GM19372 (cell line): Measurements from ENCODE around the gene BMAL2.

Experiments used
- ATAC-seq: cut with Tn5 transposase; IDR thresholded peaks from one replicate; pipeline ENCODE4 v1.9.1; 2021; ENCODE audit warnings: mild to moderate bottlenecking, low read depth, moderate library complexity; ENCODE audit not compliant: unreplicated experiment

The BMAL2 gene

DNA sequence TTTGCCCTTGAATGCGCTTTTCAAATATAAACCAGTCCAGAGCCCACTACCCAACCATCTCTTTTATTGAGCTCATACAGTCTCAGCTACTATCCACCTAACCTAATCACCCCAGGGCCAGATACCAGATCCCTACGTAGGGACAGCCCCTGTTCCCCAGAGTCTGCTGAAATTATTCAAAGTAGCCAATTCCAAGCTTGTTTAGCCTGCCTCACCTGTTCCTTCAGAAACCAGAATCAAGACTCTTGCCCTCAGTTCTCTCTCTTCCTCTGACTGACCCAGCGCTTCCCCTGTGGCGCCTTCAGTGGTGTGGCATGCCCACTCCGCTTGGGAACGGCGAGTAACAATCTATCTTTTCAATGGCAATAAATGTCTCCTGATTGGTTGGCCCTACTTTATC lies 18.8 kb downstream of the BMAL2 start:
- ATAC-seq = no peak

DNA sequence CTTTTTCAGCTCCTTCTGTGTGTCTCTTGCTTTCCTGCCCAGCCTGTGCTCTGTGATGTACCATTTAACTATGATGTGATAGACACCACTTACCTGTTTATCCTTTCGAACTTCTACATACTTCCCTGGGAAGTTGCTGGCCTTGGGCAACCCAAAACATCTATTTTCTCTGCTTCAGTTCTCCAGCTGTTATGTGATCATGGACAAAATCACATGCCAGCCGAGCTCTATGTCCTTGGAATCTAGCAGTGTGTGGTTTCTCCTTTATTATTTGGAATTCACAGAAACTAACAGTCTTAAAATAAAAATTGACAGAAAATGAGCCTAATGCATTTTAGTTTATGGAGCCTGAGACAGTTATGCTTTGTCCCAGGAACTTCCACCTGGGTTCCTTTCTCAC lies 22.9 kb downstream of the BMAL2 start:
- ATAC-seq = no peak

GRCh38 chr12:27355979-27356378 lies 23.3 kb downstream of the BMAL2 start:
- no peak for ATAC-seq

GRCh38 chr12:27359578-27360340 lies 27.1 kb downstream of the BMAL2 start:
- ATAC-seq = no peak

- ATAC-seq = no peak
Measured at GRCh38 chr12:27361372-27361771, 28.7 kb downstream of the BMAL2 start.

GRCh38 chr12:27366621-27367020 lies 34.0 kb downstream of the BMAL2 start:
- ATAC-seq = no peak

- ATAC-seq = no peak
Measured at GRCh38 chr12:27367078-27367477, 34.4 kb downstream of the BMAL2 start.

DNA sequence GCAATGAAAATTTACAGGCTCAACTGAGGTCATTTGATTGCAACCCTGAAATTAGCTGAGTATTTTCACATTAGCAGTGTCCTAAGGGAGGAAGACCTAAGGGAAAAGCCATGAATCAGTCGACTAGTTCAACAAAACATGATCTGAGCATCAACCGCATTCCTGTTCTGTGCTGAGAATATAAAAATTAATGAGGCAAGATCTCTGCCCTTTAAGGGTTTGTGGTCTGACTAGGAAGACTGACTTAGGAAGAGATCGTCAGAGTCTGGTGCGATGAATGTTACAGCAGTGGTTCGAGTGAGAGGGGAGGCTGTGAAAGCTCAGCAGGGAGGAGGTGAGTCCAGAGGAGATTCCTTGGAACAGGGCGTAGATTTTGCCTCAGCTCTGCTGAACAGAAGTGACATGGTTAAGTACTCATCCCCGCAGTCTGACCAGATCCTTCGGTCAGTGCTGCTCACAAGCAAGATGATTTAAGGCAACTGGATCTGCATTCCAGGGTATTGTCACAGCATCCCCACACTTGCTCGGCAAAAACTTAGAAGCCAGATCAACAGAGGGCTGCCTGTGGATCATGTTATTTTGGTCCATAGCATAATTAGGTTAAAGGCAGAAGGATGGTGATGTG lies 49.6 kb downstream of the BMAL2 start:
- ATAC-seq = no peak
